Measurements from ENCODE around the gene LY6G5C. TPM values are rescaled to one million over a fixed set of nuclear protein-coding genes. Genes with fewer than 3 reads are reported as not detected.
A peak's percentile ranks its signal among the peaks of the same experiment; 100 is the strongest.

LY6G5C gene
- total and polyA plus RNA-seq, 9 of the 15 experiments (the other 6 are each of a cell fraction or from before 2014, with no cell fraction given): 0.10 to 0.67 (median 0.46) TPM; not detected in 4

DNA sequence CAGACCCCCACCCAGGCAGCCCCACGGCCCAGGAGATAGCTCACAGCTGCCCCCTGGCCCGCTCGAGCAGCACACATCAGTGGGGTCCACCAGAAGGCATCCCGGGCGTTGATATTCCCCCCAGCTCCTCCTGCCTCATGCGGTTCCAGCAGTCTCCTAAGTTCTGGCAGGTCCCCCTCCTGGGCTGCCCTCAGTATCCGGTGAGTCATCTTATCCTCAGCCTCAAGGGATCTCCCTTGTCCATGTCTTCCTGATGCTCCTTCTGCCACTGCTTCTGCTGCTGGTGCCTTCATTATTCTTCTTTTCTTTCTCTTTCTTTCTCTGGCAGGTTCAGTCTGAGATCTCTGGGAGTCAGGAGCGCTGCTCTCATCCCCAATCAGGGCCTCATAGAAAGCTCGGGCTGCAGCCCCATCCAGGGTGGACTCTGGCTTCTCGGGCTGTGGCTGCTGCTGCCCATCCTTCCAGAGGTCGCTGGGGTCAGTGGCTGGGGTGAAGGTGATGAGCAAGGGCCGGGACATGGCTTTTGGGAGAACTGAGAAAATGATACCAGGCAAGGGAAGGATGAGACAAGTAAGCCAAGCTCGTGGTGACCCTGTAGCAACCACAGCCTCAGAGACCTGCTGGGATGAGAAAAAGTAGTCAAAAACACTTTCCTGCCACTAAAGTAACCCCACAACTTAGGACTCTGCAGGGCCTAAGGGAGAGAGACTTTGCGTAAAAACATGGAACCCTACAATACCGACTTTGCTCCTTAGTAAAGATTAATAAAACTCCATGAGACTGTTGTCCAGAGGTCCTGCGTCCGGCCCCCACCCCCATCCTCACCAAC lies 16.7 kb downstream of the LY6G5C start (continued):
- TF ChIP-seq, protein P1, sequence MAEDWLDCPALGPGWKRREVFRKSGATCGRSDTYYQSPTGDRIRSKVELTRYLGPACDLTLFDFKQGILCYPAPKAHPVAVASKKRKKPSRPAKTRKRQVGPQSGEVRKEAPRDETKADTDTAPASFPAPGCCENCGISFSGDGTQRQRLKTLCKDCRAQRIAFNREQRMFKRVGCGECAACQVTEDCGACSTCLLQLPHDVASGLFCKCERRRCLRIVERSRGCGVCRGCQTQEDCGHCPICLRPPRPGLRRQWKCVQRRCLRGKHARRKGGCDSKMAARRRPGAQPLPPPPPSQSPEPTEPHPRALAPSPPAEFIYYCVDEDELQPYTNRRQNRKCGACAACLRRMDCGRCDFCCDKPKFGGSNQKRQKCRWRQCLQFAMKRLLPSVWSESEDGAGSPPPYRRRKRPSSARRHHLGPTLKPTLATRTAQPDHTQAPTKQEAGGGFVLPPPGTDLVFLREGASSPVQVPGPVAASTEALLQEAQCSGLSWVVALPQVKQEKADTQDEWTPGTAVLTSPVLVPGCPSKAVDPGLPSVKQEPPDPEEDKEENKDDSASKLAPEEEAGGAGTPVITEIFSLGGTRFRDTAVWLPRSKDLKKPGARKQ (CRISPR knock-in tag; IDR thresholded peaks at IDR 0.05): no peak
- TF ChIP-seq ZNF436 (CRISPR knock-in tag; IDR thresholded peaks at IDR 0.05) (no peak), ZNF23 (CRISPR knock-in tag; IDR thresholded peaks at IDR 0.05) (no peak), MCM7 (IDR thresholded peaks at IDR 0.05) (no peak), NFXL1 (CRISPR knock-in tag; IDR thresholded peaks at IDR 0.05) (no peak), SLC30A9 (CRISPR knock-in tag; IDR thresholded peaks at IDR 0.05) (no peak), SRSF7 (optimal IDR thresholded peaks at IDR 0.05; ENCODE audit: low read depth, low read length) (no peak), RBM25 (IDR thresholded peaks at IDR 0.05; ENCODE audit: low read depth, low read length, severe bottlenecking) (no peak), RCOR1 (IDR thresholded peaks at IDR 0.05; ENCODE audit: borderline replicate concordance in 1 of 2, low read depth in 2 of 2, low read length in 2 of 2) (peak in 1 of 2 experiments; percentile 91; a peak in 1 of 4 replicates), HMGN3 (IDR thresholded peaks at IDR 0.05; ENCODE audit: borderline replicate concordance, extremely low read depth, insufficient read length, low read depth, low read length) (no peak), MTA1 (IDR thresholded peaks at IDR 0.05; ENCODE audit: borderline replicate concordance) (0 out of 2 replicates have a peak, but pooled peaks have one; percentile 25)
- TF ChIP-seq, protein P2, sequence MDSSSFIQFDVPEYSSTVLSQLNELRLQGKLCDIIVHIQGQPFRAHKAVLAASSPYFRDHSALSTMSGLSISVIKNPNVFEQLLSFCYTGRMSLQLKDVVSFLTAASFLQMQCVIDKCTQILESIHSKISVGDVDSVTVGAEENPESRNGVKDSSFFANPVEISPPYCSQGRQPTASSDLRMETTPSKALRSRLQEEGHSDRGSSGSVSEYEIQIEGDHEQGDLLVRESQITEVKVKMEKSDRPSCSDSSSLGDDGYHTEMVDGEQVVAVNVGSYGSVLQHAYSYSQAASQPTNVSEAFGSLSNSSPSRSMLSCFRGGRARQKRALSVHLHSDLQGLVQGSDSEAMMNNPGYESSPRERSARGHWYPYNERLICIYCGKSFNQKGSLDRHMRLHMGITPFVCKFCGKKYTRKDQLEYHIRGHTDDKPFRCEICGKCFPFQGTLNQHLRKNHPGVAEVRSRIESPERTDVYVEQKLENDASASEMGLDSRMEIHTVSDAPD (CRISPR knock-in tag; IDR thresholded peaks at IDR 0.05): no peak
- TF ChIP-seq, protein P3, sequence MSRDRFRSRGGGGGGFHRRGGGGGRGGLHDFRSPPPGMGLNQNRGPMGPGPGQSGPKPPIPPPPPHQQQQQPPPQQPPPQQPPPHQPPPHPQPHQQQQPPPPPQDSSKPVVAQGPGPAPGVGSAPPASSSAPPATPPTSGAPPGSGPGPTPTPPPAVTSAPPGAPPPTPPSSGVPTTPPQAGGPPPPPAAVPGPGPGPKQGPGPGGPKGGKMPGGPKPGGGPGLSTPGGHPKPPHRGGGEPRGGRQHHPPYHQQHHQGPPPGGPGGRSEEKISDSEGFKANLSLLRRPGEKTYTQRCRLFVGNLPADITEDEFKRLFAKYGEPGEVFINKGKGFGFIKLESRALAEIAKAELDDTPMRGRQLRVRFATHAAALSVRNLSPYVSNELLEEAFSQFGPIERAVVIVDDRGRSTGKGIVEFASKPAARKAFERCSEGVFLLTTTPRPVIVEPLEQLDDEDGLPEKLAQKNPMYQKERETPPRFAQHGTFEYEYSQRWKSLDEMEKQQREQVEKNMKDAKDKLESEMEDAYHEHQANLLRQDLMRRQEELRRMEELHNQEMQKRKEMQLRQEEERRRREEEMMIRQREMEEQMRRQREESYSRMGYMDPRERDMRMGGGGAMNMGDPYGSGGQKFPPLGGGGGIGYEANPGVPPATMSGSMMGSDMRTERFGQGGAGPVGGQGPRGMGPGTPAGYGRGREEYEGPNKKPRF (IDR thresholded peaks at IDR 0.05; ENCODE audit: low read depth, low read length): no peak
- TF ChIP-seq, protein P4, sequence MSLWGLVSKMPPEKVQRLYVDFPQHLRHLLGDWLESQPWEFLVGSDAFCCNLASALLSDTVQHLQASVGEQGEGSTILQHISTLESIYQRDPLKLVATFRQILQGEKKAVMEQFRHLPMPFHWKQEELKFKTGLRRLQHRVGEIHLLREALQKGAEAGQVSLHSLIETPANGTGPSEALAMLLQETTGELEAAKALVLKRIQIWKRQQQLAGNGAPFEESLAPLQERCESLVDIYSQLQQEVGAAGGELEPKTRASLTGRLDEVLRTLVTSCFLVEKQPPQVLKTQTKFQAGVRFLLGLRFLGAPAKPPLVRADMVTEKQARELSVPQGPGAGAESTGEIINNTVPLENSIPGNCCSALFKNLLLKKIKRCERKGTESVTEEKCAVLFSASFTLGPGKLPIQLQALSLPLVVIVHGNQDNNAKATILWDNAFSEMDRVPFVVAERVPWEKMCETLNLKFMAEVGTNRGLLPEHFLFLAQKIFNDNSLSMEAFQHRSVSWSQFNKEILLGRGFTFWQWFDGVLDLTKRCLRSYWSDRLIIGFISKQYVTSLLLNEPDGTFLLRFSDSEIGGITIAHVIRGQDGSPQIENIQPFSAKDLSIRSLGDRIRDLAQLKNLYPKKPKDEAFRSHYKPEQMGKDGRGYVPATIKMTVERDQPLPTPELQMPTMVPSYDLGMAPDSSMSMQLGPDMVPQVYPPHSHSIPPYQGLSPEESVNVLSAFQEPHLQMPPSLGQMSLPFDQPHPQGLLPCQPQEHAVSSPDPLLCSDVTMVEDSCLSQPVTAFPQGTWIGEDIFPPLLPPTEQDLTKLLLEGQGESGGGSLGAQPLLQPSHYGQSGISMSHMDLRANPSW (CRISPR knock-in tag; IDR thresholded peaks at IDR 0.05): 0 out of 2 replicates have a peak, but pooled peaks have one; percentile 44
- TF ChIP-seq, protein P5, sequence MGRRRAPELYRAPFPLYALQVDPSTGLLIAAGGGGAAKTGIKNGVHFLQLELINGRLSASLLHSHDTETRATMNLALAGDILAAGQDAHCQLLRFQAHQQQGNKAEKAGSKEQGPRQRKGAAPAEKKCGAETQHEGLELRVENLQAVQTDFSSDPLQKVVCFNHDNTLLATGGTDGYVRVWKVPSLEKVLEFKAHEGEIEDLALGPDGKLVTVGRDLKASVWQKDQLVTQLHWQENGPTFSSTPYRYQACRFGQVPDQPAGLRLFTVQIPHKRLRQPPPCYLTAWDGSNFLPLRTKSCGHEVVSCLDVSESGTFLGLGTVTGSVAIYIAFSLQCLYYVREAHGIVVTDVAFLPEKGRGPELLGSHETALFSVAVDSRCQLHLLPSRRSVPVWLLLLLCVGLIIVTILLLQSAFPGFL (CRISPR knock-in tag; IDR thresholded peaks at IDR 0.05): no peak
